ENCODE measurements around the gene AK2. TPM values are rescaled to one million over a fixed set of nuclear protein-coding genes. Genes with fewer than 3 reads are reported as not detected.

AK2 gene
- total RNA-seq, 3 donors from 2014 or later: 147 to 228 (median 186) TPM

DNA sequence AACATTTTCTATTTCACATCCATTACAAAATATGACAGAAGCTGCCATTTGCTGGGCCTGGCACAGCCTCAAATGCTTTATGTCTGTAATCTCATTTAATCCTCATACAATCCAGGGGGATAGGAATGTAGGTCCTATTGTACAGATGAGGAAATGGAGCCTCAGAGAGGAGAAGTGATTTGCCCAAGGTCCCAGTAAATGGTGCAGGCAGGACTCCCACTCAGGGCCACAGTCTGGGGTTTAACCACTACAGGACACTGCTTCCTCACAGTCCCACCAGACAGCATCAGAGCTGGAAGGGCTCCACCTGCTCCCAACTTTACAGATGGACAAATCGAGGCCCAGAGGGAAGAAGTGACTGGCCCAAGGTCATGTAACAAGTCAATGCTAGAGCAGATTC lies 51.5 kb downstream of the AK2 start:
- TF ChIP-seq, protein P1, sequence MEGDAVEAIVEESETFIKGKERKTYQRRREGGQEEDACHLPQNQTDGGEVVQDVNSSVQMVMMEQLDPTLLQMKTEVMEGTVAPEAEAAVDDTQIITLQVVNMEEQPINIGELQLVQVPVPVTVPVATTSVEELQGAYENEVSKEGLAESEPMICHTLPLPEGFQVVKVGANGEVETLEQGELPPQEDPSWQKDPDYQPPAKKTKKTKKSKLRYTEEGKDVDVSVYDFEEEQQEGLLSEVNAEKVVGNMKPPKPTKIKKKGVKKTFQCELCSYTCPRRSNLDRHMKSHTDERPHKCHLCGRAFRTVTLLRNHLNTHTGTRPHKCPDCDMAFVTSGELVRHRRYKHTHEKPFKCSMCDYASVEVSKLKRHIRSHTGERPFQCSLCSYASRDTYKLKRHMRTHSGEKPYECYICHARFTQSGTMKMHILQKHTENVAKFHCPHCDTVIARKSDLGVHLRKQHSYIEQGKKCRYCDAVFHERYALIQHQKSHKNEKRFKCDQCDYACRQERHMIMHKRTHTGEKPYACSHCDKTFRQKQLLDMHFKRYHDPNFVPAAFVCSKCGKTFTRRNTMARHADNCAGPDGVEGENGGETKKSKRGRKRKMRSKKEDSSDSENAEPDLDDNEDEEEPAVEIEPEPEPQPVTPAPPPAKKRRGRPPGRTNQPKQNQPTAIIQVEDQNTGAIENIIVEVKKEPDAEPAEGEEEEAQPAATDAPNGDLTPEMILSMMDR (IDR thresholded peaks at IDR 0.05): no peak
- DNase-seq (no peak), ATAC-seq (no peak)
- no peaks in the 10 kb centered on the region for H3K36me3 ChIP-seq (ENCODE audit: low read depth)
- peaks cover 27% of the 10 kb centered on the region for H3K4me1 ChIP-seq (ENCODE audit: low read depth)
- intact Hi-C loops (cut with DNase I, micrococcal nuclease): no loop called here
- H3K9me3 ChIP-seq: no peaks in the 10 kb centered on the region
- H3K4me3 ChIP-seq: no peak overlapping the region

DNA sequence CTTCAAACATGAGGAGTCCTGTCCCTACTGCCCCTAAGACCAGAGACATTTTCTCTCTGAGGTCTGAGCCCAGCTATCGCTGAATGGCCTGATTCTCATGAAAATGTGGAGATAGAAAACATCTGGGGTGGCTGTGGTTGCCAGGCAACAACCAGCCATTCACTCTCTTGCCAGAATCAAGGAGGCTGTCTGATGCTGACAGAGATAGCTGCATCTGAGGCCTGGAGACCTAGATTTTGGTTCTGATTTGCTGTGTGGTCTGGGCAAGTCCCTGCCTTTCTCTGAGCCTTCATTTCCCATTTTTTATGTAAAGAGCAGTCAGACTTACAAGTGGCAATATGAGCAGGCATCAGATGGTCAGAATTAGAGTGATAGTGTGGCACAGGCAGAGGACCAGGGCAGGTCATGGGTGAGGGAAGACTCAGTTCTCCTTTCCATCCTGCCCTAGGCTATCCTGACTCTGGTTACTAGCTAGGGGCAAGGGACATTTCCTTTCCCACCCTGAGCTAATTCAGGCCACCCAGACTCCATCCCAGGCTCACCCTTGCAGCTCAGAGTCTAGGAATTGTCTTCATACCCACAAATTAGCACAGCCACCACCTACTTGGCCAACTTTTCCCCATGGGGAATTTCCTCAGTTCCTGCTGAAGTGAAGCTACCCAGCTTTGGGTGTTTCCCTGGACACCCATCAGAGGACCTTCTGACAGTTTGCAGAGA lies 52.1 kb downstream of the AK2 start:
- DNase-seq: no peak
- no peak for ATAC-seq
- H3K9me3 ChIP-seq: no peaks in the 10 kb centered on the region
- no peaks in the 10 kb centered on the region for H3K36me3 ChIP-seq (ENCODE audit: low read depth)
- TF ChIP-seq, protein P1 (IDR thresholded peaks at IDR 0.05): no peak
- intact Hi-C loops (cut with DNase I, micrococcal nuclease): no loop called here
- H3K4me1 ChIP-seq (ENCODE audit: low read depth): peaks cover 27% of the 10 kb centered on the region
- no peak overlapping the region for H3K4me3 ChIP-seq

DNA sequence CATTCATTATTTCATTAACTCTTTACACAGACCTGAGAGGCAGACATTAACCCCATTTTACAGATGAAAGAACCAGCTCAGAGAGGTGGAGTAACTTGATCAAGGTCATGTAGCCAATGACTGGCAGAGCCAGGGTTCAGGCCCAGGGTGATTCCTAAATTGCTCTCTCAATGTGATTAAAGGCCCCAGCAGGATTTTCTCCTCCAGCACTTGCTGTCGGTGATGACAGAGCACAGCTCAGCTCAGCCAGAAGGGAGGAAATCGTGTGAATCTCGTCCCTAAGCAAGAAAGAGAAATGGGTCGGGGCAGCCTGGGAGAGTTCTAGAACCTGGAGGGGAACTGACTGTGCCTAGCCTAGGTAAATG lies 52.6 kb downstream of the AK2 start:
- TF ChIP-seq, protein P1 (IDR thresholded peaks at IDR 0.05): no peak
- intact Hi-C loops (cut with DNase I, micrococcal nuclease): no loop called here
- no peaks in the 10 kb centered on the region for H3K36me3 ChIP-seq (ENCODE audit: low read depth)
- ATAC-seq: no peak
- no peak for DNase-seq
- no peak overlapping the region for H3K4me3 ChIP-seq
- peaks cover 23% of the 10 kb centered on the region for H3K4me1 ChIP-seq (ENCODE audit: low read depth)
- no peaks in the 10 kb centered on the region for H3K9me3 ChIP-seq

DNA sequence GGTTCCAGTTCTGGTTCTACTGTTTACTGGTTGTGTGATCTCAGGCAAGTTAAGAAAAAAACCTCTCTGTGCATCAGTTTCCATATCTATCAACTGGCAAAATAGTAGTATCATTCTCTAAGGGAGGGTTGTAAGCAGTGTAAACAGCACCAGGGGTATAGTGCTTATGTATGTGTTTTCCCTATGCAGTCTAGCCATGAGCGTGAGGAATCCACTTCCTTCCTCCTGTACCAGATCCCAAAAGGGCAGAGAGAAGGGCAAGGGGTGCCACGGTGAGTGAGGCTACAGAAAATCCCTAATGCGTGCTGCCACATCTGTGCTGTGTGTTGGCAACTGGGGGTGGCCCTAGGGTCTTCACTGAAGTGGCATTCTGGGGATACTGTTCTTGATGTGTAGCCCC lies 53.7 kb downstream of the AK2 start:
- H3K9me3 ChIP-seq: no peaks in the 10 kb centered on the region
- no peak overlapping the region for H3K4me3 ChIP-seq
- no peaks in the 10 kb centered on the region for H3K36me3 ChIP-seq (ENCODE audit: low read depth)
- DNase-seq: no peak
- intact Hi-C loops (cut with DNase I, micrococcal nuclease): no loop called here
- peaks cover 21% of the 10 kb centered on the region for H3K4me1 ChIP-seq (ENCODE audit: low read depth)
- TF ChIP-seq, protein P1 (IDR thresholded peaks at IDR 0.05): no peak
- ATAC-seq: no peak

DNA sequence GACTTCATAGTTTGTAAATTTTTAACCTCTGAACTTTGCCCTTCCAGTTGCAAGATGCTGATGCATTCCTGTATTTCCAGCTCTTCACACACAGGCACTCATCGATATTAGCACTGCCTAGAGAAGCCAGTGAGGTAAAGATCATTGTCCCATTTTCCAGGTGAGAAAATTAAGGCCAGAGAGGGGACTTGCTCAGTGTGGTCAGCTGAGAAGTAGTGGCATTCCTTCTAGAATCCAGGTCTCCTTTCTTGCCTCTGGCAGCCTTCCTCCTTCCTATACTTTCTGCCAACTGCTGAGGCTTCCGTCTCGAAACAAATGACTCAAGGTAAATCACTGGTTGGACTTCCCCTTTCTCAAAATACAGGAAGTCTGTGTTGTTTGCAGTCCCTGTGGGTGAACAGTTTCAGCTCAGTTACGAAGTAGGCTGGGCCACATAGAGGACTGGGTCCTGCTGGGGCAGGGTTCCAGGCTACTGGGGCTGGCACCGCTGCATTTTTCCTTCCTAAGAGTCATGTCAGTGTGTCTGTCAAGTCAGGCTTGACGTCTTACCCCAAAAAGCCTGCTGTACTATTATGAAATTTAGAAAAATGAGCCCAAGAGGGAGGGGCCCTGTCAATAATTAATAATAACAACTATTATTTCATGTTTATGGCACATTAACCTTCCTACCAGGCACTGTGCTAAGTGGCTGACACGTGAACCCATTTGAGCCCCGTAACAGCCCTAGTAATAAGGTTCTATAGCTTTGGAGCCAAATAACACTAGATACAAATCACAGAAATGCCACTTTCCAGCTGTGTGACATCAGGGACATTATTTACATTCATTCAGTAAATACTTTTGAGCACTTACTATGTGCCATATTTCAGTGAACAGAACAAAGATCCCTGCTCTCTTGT lies 55.4 kb downstream of the AK2 start:
- no peak overlapping the region for H3K4me3 ChIP-seq
- intact Hi-C loops (cut with DNase I, micrococcal nuclease): no loop called here
- H3K9me3 ChIP-seq: no peaks in the 10 kb centered on the region
- H3K4me1 ChIP-seq (ENCODE audit: low read depth): peaks cover 21% of the 10 kb centered on the region
- TF ChIP-seq, protein P1 (IDR thresholded peaks at IDR 0.05): no peak
- ATAC-seq (peak; percentile 97), DNase-seq (peak; percentile 58 to 79 (median 75))
- H3K36me3 ChIP-seq (ENCODE audit: low read depth): no peaks in the 10 kb centered on the region
